Omental fat pad (tissue), 4 donors: ENCODE results near the gene MROH9. TPM values are rescaled to one million over a fixed set of nuclear protein-coding genes. Genes with fewer than 3 reads are reported as not detected.

Source experiments
- ATAC-seq: fragments of 150-250 bp; one replicate; pipeline ENCODE4 v1.9.1; 2016; ENCODE audit warnings: mild to moderate bottlenecking, moderate library complexity; ENCODE audit not compliant: low FRiP score
- DNase-seq: peaks from one replicate; pipeline ENCODE4 v3.0.0-alpha.2; 2019; ENCODE audit warnings: low spot score
- total RNA-seq, 4 donors: library from RNA; depleted of rRNA; stranded (reverse); fragments of >200 nt; gene quantifications; one replicate each; pipeline ENCODE4 v1.1.0, GENCODE V29; 2016
- TF ChIP-seq, protein P1 (sequence below), 3 donors: fragments of 450-650 bp; IDR thresholded peaks; one replicate each; pipeline ENCODE4 v1.5.1; 2016 to 2017; ENCODE audit warnings: antibody characterized with exemption in 3 of 3, mild to moderate bottlenecking in 3 of 3, moderate library complexity in 2 of 3

MROH9 gene
- total RNA-seq, 4 donors from 2014 or later: 0.24 TPM; not detected in 3

DNA sequence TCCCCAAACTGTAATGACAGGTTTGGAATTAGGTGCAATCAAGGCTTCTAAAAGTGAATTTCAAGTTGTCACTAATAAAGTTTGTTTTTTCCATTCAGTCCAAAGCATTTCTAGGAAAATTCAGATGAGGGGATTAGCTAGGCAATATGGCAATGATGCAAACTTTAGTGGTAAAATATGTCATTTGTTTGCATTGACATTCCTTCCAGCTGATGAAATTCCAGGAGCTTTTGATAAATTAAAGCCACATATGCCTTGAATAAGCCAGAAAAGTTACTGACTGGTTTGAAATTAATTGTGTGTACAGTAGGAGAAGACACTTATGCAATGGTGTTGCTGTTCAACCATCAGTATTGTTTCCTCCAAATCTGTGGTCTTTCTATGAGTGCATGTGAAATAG is 57.8 kb downstream of the MROH9 start:
- ATAC-seq (no peak), DNase-seq (no peak)
- TF ChIP-seq, protein P1, sequence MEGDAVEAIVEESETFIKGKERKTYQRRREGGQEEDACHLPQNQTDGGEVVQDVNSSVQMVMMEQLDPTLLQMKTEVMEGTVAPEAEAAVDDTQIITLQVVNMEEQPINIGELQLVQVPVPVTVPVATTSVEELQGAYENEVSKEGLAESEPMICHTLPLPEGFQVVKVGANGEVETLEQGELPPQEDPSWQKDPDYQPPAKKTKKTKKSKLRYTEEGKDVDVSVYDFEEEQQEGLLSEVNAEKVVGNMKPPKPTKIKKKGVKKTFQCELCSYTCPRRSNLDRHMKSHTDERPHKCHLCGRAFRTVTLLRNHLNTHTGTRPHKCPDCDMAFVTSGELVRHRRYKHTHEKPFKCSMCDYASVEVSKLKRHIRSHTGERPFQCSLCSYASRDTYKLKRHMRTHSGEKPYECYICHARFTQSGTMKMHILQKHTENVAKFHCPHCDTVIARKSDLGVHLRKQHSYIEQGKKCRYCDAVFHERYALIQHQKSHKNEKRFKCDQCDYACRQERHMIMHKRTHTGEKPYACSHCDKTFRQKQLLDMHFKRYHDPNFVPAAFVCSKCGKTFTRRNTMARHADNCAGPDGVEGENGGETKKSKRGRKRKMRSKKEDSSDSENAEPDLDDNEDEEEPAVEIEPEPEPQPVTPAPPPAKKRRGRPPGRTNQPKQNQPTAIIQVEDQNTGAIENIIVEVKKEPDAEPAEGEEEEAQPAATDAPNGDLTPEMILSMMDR (IDR thresholded peaks at IDR 0.05): no peak

DNA sequence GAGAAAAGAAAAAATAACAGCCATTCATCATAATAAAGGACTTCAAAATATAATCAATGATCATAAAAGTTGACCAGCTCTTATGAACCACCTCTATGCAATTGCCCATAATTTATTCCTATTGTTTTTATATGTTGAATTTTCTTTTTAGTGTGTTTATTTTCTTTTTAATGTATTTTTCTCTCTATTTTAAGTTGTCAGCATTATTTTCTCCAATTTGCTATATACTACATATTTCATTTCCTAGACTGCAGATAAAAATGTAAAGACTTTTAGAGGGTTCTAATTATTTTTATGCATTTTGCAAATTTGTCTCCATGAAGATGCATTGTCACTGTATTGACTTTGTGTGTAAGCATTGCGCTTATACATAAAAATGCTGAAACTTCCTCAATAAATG is 58.4 kb downstream of the MROH9 start:
- DNase-seq: no peak
- TF ChIP-seq, protein P1 (IDR thresholded peaks at IDR 0.05): no peak
- ATAC-seq: no peak

DNA sequence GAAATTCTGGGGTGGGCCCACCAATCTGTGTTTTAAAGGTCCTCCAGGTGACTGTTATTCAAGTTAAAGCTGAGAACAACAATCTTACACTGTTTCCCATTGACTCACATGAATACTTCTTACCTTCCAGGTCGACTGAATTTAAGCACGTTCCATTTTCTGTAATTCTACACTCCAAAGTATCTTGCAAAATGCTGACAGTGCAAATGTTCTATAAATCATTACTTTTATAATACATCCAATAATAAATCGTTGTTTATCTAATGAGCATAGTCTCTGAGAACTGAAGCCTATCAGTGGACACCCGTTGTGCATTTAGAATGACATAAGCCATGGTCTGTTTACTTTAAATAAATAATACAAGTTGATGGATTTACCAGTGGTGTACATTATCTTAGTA is 79.5 kb downstream of the MROH9 start:
- no peak for DNase-seq
- ATAC-seq: no peak
- TF ChIP-seq, protein P1 (IDR thresholded peaks at IDR 0.05): no peak

DNA sequence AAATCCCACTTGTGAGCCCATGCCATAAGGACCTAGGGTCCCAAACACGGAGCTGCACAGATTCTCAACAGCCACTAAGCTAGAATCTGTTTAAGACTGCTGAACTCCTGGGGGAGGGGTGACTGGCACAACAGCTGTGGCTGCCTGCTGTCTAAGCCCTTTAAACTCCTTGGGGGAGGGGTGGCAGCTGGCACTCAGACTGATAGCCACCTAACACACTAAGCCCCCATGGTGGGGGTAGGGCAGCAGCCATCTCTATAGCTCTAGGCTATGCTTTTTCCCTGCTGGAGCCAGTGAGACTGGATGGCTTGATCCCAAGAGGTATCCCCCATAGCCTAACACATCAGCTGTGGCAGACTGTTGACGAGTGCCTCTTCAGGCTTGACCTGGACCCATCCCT is 82.1 kb downstream of the MROH9 start:
- TF ChIP-seq, protein P1 (IDR thresholded peaks at IDR 0.05): no peak
- no peak for DNase-seq
- ATAC-seq: no peak

DNA sequence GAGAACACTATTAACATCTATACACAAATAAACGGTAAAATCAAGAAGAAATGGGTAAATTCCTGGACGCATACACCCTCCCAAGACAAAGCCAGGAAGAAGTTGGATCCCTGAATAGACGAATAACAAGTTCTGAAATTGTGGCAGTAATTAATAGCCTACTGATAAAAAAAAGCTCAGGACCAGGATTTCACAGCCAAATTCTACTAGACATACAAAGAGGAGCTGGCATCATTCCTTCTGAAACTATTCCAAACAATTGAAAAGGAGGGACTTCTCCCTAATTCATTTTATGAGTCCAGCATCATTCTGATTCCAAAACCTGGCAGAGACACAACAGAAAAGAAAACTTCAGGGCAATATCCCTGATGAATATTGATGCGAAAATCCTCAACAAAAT is 84.6 kb downstream of the MROH9 start:
- TF ChIP-seq, protein P1 (IDR thresholded peaks at IDR 0.05): no peak
- ATAC-seq (no peak), DNase-seq (no peak)

DNA sequence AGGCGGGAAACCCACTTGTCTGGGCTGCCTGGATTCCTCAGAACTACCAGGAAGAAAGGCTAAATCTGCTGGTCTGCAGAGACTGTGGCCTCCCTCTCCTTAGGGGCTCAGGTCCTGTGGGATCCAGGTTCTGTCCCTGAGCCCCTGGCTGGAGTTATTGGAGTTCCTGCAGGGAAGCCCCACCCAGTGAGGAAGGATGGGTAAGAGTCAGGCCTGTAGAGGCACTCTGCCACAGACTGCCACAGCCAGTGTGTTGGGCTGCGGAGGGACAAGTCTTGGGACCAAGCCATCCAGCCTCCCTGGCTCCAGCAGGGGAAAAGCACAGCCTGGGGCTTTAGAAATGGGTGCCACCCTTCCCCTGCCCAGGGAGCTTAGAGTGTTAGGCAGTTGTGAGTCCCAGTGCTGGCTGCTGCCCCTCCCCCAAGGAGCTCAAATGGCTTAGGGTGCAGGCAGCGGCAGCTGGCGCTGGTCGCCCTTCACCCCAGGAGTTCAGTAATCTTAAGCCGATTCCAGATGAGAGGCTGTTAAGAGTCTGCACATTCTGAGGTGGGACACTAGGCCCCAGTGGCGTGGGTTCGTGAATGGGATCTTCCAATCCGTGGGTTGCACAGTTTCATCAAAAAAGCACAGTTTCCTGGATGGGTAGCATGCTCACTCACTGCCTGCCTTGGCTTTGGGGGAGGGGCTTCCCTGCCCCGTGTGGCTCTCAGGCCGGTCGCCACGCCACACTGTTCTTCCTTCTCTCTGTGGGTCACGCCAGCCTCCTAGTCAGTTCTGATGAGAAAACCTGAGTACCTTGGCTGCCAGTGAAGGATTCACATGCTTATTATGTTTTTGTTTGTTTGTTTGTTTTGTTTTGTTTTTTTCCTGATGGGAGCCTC is 97.7 kb downstream of the MROH9 start:
- TF ChIP-seq, protein P1 (IDR thresholded peaks at IDR 0.05): no peak
- ATAC-seq (no peak), DNase-seq (no peak)

DNA sequence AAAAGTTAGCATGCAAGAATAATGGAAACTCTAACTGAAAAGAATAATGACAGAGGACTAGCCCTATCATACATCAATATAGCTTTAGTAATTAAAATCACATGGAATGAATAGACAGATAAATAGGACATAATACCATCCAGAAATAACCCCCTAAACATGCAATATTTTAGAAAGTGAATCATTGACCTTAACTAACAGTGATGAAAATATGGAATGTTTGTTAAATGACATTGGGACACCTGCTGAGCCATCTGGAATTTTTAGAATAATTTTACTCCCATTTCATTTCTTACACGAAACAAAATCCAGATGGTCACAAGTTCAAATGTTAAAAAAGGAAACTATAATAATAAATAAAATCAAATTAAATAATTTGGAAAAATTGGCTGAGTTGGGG is 102.3 kb downstream of the MROH9 start:
- TF ChIP-seq, protein P1 (IDR thresholded peaks at IDR 0.05): no peak
- DNase-seq (no peak), ATAC-seq (no peak)
